GM13977 (cell line): ENCODE data around the gene CDC42EP1.
"Not testable (repeated sequence)": the region's sequence is repeated elsewhere in the genome, so short reads cannot be mapped to it uniquely, and the experiment has no call there.

Source experiments
- DNase-seq: peaks from one replicate; pipeline ENCODE4 v3.0.0; 2012; ENCODE audit warnings: low spot score
- in situ Hi-C: fragments of 300-500 bp; cut with MboI; formaldehyde crosslinking; loops from one replicate; pipeline ENCODE4 v1.12.0; 2022; ENCODE audit warnings: low sequenced_read_pairs, low pct_unique_long_range_greater_than_20kb, mixed read lengths, inconsistent platforms; ENCODE audit not compliant: unreplicated experiment
- TF ChIP-seq, protein P1 (sequence below): IDR thresholded peaks from 2 replicates; pipeline ENCODE4 v1.5.1; 2012; ENCODE audit warnings: mild to moderate bottlenecking, control low read depth; ENCODE audit not compliant: insufficient read depth; ENCODE audit errors: extremely low read depth, missing control alignments

CDC42EP1 gene

DNA sequence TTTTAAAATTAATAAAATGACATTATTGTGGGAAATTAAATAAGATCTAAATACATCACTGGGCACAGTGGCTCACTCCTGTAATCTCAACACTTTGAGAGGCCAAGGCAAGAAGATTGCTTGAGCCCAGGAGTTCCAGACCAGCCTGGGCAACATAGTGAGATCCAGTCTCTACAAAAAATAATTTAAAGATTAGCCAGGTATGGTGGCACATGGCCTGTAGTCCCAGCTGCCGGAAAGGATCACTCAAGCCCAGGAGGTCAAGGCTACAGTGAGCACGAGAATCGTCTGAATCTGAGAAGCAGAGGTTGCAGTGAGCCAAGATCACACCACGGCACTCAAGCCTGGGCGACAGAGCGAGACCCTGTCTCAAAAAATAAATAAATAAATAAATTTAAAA is 25.1 kb upstream of the CDC42EP1 start:
- TF ChIP-seq, protein P1, sequence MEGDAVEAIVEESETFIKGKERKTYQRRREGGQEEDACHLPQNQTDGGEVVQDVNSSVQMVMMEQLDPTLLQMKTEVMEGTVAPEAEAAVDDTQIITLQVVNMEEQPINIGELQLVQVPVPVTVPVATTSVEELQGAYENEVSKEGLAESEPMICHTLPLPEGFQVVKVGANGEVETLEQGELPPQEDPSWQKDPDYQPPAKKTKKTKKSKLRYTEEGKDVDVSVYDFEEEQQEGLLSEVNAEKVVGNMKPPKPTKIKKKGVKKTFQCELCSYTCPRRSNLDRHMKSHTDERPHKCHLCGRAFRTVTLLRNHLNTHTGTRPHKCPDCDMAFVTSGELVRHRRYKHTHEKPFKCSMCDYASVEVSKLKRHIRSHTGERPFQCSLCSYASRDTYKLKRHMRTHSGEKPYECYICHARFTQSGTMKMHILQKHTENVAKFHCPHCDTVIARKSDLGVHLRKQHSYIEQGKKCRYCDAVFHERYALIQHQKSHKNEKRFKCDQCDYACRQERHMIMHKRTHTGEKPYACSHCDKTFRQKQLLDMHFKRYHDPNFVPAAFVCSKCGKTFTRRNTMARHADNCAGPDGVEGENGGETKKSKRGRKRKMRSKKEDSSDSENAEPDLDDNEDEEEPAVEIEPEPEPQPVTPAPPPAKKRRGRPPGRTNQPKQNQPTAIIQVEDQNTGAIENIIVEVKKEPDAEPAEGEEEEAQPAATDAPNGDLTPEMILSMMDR, result no peak
- in situ Hi-C loops, result no loop called here

DNA sequence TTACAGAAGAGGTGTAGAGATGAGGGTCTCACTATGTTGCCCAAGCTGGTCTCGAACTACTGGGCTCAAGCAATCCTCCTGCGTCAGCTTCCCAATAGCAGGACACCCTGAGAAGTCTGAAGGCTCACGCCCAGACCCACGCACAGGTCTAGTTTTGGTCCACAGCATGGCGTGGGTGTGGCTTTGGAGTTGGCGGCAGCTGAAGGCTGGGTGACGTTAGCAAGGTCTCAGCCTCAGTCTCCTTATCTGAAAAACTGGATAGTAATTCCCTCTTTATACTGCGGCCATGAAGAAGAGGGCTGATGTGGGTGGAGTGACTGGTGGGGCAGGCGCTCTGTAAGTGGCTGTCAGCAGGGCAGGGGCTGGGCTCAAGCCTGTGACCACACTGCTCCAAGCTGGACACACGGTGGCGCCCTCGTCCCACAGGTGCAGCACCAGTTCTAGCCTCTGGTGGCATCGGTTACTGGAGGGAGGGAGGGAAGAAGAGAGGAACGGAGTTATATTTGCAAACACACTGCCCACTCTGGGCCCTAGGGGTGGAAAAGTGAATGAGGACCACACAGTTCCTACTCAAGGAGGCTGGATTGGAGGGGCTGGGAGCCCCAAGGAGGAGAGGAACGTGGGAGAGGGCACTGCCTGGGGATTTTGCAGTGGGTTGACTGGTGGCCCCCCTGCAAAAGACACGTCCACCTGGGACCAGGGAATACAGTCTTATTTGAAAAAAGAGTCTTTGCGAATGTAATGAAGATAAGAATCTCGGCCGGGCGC is 21.5 kb upstream of the CDC42EP1 start:
- TF ChIP-seq, protein P1, result peak; percentile 97
- peak; percentile 95 for DNase-seq
- in situ Hi-C loops, result no loop called here

More for the DNA sequence above, 25.1 kb upstream of the CDC42EP1 start:
- no peak for DNase-seq

DNA sequence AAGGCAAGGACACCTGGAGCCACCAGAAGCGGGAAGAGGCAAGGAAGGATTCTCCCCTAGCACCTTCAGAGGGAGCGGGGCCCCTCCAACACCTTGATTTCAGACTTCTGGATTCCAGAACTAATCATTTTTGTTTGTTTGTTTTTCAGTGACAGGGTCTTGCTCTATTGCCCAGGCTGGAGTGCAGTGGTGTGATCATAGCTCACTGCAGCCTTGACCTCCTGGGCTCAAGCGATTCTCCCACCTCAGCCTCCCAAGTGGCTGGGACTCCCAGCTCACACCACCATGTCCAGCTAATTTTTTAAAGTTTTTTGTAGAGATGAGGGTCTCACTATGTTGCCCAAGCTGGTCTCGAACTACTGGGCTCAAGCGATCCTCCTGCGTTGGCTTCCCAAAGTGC is 20.5 kb upstream of the CDC42EP1 start:
- in situ Hi-C loops, DNase-seq: not testable (repeated sequence)

DNA sequence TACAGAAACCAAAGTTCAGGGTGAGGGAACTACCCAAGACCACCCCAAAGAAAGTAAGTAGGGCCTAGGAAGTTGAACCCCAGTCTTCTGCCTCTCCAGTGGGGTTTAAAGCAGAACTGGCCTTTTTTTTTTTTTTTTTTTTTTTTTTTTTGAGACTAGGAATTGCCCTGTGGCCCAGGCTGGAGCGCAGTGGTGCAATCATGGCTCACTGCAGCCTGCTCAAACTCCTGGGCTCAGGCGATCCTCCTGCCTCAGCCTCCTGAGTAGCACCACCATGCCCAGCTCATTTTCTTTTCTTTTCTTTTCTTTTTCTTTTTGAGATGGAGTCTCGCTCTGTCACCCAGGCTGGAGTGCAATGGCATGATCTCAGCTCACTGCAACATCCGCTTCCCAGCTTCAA is 17.9 kb upstream of the CDC42EP1 start:
- DNase-seq, in situ Hi-C loops: not testable (repeated sequence)

GRCh38 chr22:37542959-37543358 is 17.3 kb upstream of the CDC42EP1 start:
- DNase-seq, result no peak
- in situ Hi-C loops, result no loop called here

DNA sequence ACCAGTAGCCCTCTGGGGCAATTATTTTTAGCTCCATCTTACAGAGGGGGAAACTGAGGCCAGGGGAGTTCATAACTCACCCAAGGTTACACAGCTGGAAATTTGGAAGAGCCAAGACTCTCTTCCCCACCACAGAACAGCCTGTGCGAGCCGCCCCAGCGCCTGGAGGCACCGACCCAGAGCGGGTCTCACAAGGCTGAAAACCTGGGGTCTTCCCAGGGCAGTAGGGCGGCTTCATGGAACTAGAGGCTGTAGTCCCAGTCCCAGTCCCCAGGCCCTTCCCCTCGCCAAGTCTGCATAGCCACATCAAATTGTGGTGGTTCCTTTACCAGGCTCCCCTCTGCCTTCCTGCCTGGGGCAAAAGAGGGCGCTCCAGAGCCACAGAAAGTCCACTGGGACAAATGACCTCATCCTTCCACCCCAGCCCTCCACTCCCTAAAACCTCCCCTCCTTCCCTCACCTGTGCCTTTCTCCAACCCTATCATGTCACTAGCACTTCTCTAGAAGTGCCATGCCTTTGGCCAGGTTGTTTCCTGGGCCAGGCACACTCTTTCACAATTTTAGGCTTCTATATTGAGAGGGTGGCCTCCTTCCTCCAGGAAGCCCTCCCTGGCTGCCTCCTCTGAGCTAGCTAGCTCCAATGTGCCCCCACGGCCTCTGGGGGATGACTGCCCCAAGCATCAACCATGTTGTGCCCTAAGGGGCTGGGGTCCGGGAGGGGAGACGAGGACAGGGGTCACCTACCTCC is 15.2 kb upstream of the CDC42EP1 start:
- TF ChIP-seq, protein P1, result peak; percentile 81
- peak; percentile 70 for DNase-seq

More at GRCh38 chr22:37542959-37543358, 17.3 kb upstream of the CDC42EP1 start:
- TF ChIP-seq, protein P1, result no peak

GRCh38 chr22:37545703-37546436 is 14.4 kb upstream of the CDC42EP1 start:
- no peak for DNase-seq
- in situ Hi-C loops, result no loop called here

More for the DNA sequence above, 15.2 kb upstream of the CDC42EP1 start:
- in situ Hi-C loops, result no loop called here

More at GRCh38 chr22:37545703-37546436, 14.4 kb upstream of the CDC42EP1 start:
- TF ChIP-seq, protein P1, result no peak
